Measurements from ENCODE around the gene DENND1C. TPM values are rescaled to one million over a fixed set of nuclear protein-coding genes. Genes with fewer than 3 reads are reported as not detected.

DENND1C gene
- total RNA-seq = 10 to 100 TPM; 58.2 to 61.2 TPM

- ChIA-PET POLR2A (interaction anchor here (0.7 to 2.4 kb wide), 17 partner anchors 9 to 118 kb away, joined by 3 to 10 read pairs (median 4); partner anchors contain the start of genes GTF2F1 and KHSRP), CTCF (interaction anchor here (0.7 to 1.7 kb wide), 13 partner anchors 10 to 270 kb away, joined by 3 to 8 read pairs (median 3); partner anchors contain the start of genes KHSRP, TNFSF9 and TUBB4A)
- peak; percentile 87 for DNase-seq
- Mint-ChIP-seq H3K4me3 (peak within 1 kb of the TSS; percentile 100), H3K27me3 (no peaks in the 10 kb centered on the region), H3K36me3 (ENCODE audit: low read depth) (peaks cover 13% of the 10 kb centered on the region), H3K9me3 (no peaks in the 10 kb centered on the region), H3K4me1 (ENCODE audit: low read depth) (peaks cover 26% of the 10 kb centered on the region), H3K27ac (peak within 1 kb of the TSS; percentile 96)
- TF ChIP-seq CTCF (IDR thresholded peaks at IDR 0.05) = peak; percentile 42
- intact Hi-C loops (cut with micrococcal nuclease) = no loop called here
- ATAC-seq = peak; percentile 87
These were observed at the start of gene DENND1C for GRCh38 chr19:6481541-6482342. Gene DENND1C (minus strand): TSS chr19:6481787. CDS start chr19:6481695, 92 bp downstream.

GRCh38 chr19:6530386-6531162, 49.0 kb upstream of the DENND1C start, which contains the start of gene TNFSF9:
Gene TNFSF9 (plus strand): TSS chr19:6531026. CDS start chr19:6531037, 11 bp downstream.
- DNase-seq (peak; percentile 89), ATAC-seq (peak; percentile 69)
- Mint-ChIP-seq H3K27me3 (peaks cover 33% of the 10 kb centered on the region), H3K36me3 (ENCODE audit: low read depth) (peaks cover 2% of the 10 kb centered on the region), H3K4me1 (ENCODE audit: low read depth) (peaks cover 38% of the 10 kb centered on the region), H3K4me3 (peak within 1 kb of the TSS; percentile 83), H3K27ac (peak within 1 kb of the TSS; percentile 75), H3K9me3 (no peaks in the 10 kb centered on the region)
- ChIA-PET POLR2A (interaction anchor here (0.6 to 1.2 kb wide), 3 partner anchors 9 to 144 kb away, joined by 3 read pairs; no protein-coding TSS in a partner anchor), CTCF (interaction anchor here (1.1 to 1.5 kb wide), 3 partner anchors 8 to 48 kb away, joined by 3 to 6 read pairs (median 5); no protein-coding TSS in a partner anchor)
- no peak for TF ChIP-seq CTCF (IDR thresholded peaks at IDR 0.05)
- intact Hi-C loops (cut with micrococcal nuclease) = no loop called here

GRCh38 chr19:6529937-6530385, 48.4 kb upstream of the DENND1C start:
- no peaks in the 10 kb centered on the region for H3K9me3 Mint-ChIP-seq
- ATAC-seq = no peak
- peaks cover 33% of the 10 kb centered on the region for H3K27me3 Mint-ChIP-seq
- TF ChIP-seq CTCF (IDR thresholded peaks at IDR 0.05) = no peak
- POLR2A ChIA-PET = interaction anchor here (0.6 kb wide), 1 partner anchor 8 kb away, joined by 3 read pairs; no protein-coding TSS in a partner anchor
- peak overlapping the region; percentile 75 for H3K27ac Mint-ChIP-seq
- intact Hi-C loops (cut with micrococcal nuclease) = loop anchor here (10.0 kb wide), 1 partner anchor 65 kb away; the partner anchor contains the start of gene CD70
- DNase-seq = no peak
- CTCF ChIA-PET = interaction anchor here (1.5 kb wide), 1 partner anchor 22 kb away, joined by 6 read pairs; no protein-coding TSS in a partner anchor
- H3K4me3 Mint-ChIP-seq = peak overlapping the region; percentile 83
- peaks cover 34% of the 10 kb centered on the region for H3K4me1 Mint-ChIP-seq (ENCODE audit: low read depth)
- peaks cover 2% of the 10 kb centered on the region for H3K36me3 Mint-ChIP-seq (ENCODE audit: low read depth)

GRCh38 chr19:6529351-6529750, 47.8 kb upstream of the DENND1C start:
- H3K36me3 Mint-ChIP-seq (ENCODE audit: low read depth) = peaks cover 2% of the 10 kb centered on the region
- no peak for ATAC-seq
- H3K4me1 Mint-ChIP-seq (ENCODE audit: low read depth) = peaks cover 32% of the 10 kb centered on the region
- no peak overlapping the region for H3K27ac Mint-ChIP-seq
- H3K27me3 Mint-ChIP-seq = peaks cover 31% of the 10 kb centered on the region
- H3K4me3 Mint-ChIP-seq = no peak overlapping the region
- CTCF ChIA-PET = no interaction called here
- no peaks in the 10 kb centered on the region for H3K9me3 Mint-ChIP-seq
- intact Hi-C loops (cut with micrococcal nuclease) = loop anchor here (10.0 kb wide), 1 partner anchor 65 kb away; the partner anchor contains the start of gene CD70
- no peak for DNase-seq
- POLR2A ChIA-PET = no interaction called here
- no peak for TF ChIP-seq CTCF (IDR thresholded peaks at IDR 0.05)

Measured in activated CD8-positive, alpha-beta T cell treated with anti-CD3 and anti-CD28 coated beads for 36 hours (primary cell).